ENCODE measurements around the gene AMFR. TPM values are rescaled to one million over a fixed set of nuclear protein-coding genes. Genes with fewer than 3 reads are reported as not detected.

The AMFR gene
- total RNA-seq, 1 experiment from 2014 or later, result 197 TPM

DNA sequence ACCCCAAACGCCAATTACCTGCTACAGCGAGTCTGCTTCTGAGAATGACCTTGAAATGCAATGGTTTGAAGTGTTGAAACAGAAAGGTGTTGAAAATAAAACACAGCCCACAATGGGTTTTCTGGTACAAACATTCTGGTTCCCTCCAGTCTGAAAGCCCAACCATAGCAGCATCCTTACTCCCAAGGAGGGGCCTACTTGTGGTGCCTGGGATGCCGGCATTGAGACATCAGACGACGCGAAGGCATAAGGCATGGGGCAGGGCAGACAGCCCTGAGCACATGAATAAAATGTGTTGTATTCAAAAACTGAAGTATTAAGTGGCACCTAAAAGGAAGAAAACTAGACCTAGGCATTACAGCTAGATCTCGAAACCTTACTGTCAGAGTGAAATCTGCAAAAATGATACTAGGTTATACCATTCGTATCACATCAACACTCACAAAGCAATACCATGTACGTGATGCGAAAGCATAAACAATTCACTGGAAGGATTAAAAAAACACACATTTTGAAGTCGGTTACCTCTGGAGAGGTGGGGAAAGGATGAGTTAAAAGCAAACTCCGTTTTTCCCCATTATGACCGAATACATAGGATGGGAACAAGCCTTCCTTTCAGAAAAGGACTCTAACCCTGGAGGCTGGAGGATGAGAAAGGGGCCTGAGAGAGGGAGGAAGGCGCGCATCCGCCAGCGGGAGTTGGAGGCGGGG is 25.1 kb upstream of the AMFR start:
- Histone ChIP-seq H3K9me3 (replicated peaks) (no peaks in the 10 kb centered on the region), H3K27me3 (replicated peaks) (no peaks in the 10 kb centered on the region), H3K27ac (peak overlapping the region; percentile 57), H3K36me3 (peaks cover 53% of the 10 kb centered on the region), H3K4me1 (replicated peaks) (peaks cover 15% of the 10 kb centered on the region), H3K4me3 (peak overlapping the region; percentile 83)
- peak in 1 of 2 experiments; percentile 18 for DNase-seq (ENCODE audit: low read depth in 1 of 2, low spot score in 2 of 2)

DNA sequence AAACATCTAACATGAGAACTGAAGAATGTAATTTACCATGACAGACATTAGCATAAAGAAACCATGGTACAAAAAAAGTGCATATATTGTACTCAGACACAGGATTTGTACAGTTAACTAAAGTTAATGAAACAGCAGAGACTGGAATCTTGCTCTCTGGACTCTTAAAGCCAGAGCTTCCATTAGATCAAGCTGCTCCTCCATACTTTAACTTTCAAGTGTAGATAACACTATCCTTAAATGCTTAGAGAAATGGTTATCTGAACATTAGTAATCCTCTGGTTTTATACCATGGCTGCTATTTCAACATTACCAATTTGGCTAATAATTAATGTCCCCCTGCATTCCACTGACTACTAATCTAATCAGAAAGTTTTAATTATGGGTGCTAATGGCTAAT is 22.7 kb upstream of the AMFR start:
- Histone ChIP-seq H3K36me3 (peaks cover 48% of the 10 kb centered on the region), H3K9me3 (replicated peaks) (no peaks in the 10 kb centered on the region), H3K4me1 (replicated peaks) (peaks cover 15% of the 10 kb centered on the region), H3K27me3 (replicated peaks) (no peaks in the 10 kb centered on the region), H3K4me3 (no peak overlapping the region), H3K27ac (no peak overlapping the region)
- no peak for DNase-seq (ENCODE audit: low read depth in 1 of 2, low spot score in 2 of 2)

DNA sequence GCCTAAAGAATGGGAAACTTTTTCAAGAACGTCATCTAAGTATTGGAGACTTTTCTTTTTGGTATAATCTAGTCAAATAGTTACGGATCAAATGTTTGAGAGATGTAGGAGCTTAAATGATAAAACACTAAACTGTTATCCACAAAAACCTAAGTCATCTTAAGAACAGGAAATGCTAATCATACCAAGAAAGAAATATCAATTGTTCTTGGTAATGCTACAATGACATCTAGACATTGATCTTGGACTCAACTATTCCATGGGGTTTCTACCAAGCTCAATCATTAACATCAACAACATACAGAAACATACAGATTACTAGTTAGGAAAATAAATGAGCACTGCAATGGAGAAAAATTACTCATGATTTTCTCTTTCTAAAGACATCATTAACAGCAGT is 21.9 kb upstream of the AMFR start:
- Histone ChIP-seq H3K9me3 (replicated peaks) (no peaks in the 10 kb centered on the region), H3K4me1 (replicated peaks) (peaks cover 8% of the 10 kb centered on the region), H3K27ac (no peak overlapping the region), H3K36me3 (peaks cover 51% of the 10 kb centered on the region), H3K27me3 (replicated peaks) (no peaks in the 10 kb centered on the region), H3K4me3 (no peak overlapping the region)
- no peak for DNase-seq (ENCODE audit: low read depth in 1 of 2, low spot score in 2 of 2)

DNA sequence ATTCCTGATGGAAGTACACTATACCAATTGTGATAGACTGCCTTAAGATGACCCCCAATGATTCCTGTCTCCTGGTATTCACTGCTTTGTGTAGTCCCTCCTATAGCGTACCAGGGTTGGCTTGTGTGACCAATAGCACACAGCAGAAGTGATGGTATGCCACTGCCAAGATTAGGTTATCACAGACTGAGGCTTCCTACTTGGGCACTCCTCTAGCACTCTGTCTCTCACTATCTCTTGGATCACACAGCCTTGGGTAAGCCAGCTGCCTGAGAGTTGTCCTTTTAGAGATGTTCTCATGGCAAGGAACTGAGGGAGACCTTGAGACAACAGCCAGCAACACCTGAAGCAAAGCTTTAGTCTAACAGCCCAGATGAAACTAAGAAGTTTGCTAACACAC is 12.7 kb upstream of the AMFR start:
- Histone ChIP-seq H3K4me3 (no peak overlapping the region), H3K27me3 (replicated peaks) (no peaks in the 10 kb centered on the region), H3K27ac (no peak overlapping the region), H3K36me3 (peaks cover 86% of the 10 kb centered on the region), H3K4me1 (replicated peaks) (no peaks in the 10 kb centered on the region), H3K9me3 (replicated peaks) (no peaks in the 10 kb centered on the region)
- no peak for DNase-seq (ENCODE audit: low read depth in 1 of 2, low spot score in 2 of 2)

DNA sequence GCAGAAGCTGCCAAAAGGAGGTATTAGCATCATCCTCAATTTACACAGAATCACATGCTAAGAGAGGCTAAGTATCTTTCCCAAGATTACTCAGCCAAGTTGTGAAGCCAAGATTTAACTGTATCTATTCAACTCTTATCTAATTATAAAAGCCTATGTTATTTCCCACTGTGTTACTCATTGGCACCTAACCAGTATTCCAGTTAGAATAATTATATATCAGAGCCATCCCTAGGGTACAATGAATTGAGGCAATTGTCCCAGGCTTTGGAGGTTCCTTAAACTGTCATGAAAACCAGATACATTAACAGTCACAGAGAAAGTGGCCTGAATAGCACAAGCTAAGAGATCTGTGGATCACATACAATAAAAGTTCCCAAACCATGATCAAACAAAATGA is 10.9 kb upstream of the AMFR start:
- H3K27me3 ChIP-seq (replicated peaks), result no peaks in the 10 kb centered on the region
- H3K27ac ChIP-seq, result no peak overlapping the region
- peaks cover 81% of the 10 kb centered on the region for H3K36me3 ChIP-seq
- no peak for DNase-seq (ENCODE audit: low read depth in 1 of 2, low spot score in 2 of 2)
- no peak overlapping the region for H3K4me3 ChIP-seq
- no peaks in the 10 kb centered on the region for H3K4me1 ChIP-seq (replicated peaks)
- H3K9me3 ChIP-seq (replicated peaks), result no peaks in the 10 kb centered on the region

DNA sequence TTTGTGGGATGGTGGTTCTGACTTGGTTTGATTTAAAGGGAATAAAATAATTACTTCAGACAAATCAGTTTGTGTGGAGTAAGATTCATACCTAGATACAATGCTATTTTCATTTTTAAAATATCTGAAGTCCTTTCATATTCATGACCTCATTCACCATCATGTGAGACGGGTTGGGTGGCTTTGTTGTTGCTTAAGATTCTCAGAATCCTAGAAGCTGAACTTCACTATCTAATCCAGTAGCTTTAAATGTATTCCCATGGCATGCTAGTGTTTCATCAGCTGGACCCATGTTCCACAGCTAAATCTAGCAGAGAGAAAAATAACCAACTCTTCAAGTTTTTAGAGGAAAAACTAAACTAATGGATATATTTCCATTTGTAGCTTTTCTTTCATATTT is 2.7 kb upstream of the AMFR start:
- Histone ChIP-seq H3K9me3 (replicated peaks) (no peaks in the 10 kb centered on the region), H3K27ac (no peak overlapping the region), H3K27me3 (replicated peaks) (no peaks in the 10 kb centered on the region), H3K4me1 (replicated peaks) (peaks cover 10% of the 10 kb centered on the region), H3K4me3 (no peak overlapping the region), H3K36me3 (peaks cover 30% of the 10 kb centered on the region)
- no peak for DNase-seq (ENCODE audit: low read depth in 1 of 2, low spot score in 2 of 2)

DNA sequence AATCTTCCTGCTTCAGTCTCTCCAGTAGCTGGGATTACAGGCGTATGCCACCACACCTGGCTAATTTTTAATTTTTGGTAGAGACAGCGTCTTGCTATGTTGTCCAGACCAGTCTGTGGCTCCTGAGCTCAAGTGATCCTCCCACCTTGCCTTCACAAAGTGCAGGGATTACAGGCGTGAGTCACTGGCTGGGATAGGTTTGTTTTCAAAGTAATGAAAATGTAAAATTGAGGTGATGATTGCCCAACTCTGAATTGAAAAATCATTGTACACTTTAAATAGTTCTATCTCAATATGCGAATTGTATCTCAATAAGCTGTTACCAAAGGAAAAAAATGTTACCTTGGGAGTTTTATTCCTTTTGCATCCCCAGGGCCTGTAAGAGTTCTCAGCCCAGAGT is 1.2 kb upstream of the AMFR start:
- no peaks in the 10 kb centered on the region for H3K9me3 ChIP-seq (replicated peaks)
- DNase-seq (ENCODE audit: low read depth in 1 of 2, low spot score in 2 of 2), result no peak
- peaks cover 18% of the 10 kb centered on the region for H3K36me3 ChIP-seq
- no peak overlapping the region for H3K27ac ChIP-seq
- peaks cover 10% of the 10 kb centered on the region for H3K4me1 ChIP-seq (replicated peaks)
- H3K27me3 ChIP-seq (replicated peaks), result no peaks in the 10 kb centered on the region
- no peak overlapping the region for H3K4me3 ChIP-seq

DNA sequence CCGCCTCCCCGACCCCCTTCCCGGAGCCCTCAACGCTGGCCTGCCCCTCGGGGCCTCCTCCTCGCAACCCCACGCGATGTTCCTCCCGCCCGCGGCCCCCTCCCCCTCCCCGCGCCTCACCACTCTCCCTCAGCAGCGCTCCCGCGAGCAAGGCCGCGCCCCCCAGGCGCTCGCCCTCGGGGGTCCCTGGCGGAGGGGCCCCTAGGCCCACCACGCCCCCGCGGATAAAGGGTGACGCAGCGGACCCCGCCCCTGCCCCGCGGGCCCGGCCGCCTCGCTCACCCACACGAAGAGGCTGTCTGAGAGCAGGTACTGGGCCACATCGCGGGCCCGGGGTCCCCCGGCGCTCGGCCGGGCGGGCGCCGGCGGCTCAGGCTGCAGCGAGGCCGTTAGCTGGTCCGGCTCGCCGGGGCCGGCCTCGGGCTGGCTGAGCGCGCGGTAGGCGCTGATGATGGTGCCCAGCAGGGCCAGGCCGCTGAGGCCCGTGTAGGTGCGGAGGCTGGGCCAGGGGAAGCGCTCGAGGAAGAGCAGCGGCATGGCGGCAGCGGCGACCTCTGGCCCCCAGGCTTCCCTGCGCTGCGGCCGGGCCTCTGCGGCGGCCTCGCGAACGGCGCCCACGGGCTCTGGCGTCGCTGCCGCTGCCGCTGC is 430 bp downstream of the AMFR start:
- Histone ChIP-seq H3K4me1 (replicated peaks) (peaks cover 10% of the 10 kb centered on the region), H3K27me3 (replicated peaks) (no peaks in the 10 kb centered on the region), H3K36me3 (peaks cover 7% of the 10 kb centered on the region), H3K9me3 (replicated peaks) (no peaks in the 10 kb centered on the region), H3K4me3 (peak overlapping the region; percentile 99), H3K27ac (peak overlapping the region; percentile 68)
- DNase-seq (ENCODE audit: low read depth in 1 of 2, low spot score in 2 of 2), result peak; percentile 28 to 47

DNA sequence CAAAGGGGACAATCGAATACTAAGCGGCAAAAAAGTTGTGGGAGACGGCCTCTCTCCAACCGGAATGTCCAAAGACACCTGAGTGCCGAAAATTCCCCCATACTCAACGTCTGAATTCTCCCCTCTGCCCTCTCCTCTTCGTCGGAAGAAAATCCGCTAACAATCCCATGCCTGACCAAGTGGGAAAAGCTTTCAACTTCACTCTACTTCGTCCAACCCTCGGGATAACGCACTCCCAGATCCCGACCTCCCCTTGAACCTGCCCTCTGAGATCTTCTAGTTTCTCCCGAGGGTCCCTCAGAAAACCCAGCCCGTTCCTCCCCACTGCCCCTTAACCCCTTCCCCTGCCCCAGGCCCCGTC is 961 bp downstream of the AMFR start:
- Histone ChIP-seq H3K9me3 (replicated peaks) (no peaks in the 10 kb centered on the region), H3K27ac (no peak overlapping the region), H3K4me3 (peak overlapping the region; percentile 99), H3K27me3 (replicated peaks) (no peaks in the 10 kb centered on the region), H3K36me3 (peaks cover 4% of the 10 kb centered on the region), H3K4me1 (replicated peaks) (peaks cover 10% of the 10 kb centered on the region)
- DNase-seq (ENCODE audit: low read depth in 1 of 2, low spot score in 2 of 2), result peak in 1 of 2 experiments; percentile 13

DNA sequence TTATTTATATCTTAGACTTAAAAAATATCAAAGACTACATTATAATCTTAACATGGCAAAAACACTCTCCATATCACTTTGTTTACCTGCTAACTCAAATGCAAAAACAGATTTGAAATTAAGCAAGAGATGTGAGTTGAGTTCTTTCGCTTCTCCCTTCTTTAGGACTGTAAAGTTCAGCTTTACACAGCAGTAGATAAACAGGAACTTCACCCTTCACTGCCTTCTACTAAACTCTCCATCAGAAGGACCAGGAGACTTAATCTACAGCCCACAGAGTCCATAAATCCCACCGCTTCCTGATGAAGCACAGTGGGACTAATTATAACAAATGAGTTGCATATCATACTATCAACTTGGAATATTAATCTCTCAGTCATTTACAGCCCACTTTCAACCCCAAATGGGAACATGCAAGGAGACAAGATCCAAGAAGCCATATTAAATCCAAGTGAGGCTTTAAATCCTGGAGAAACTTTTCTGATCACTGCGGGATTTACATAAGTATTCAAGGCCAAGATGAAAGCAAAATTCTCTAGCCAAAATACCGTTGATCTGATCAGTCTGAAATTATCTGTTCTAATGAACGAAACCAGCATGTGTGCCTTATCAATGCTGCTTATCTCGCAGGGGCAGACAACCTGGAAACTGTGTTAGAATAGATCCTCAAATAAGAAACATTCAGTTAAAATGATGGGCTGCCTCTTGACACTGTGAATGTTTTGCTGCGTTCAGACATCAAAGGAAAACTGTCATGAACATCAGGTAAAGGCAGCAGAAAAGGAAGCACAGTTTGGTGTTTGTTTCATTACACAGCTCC is 1.6 kb downstream of the AMFR start:
- DNase-seq (ENCODE audit: low read depth in 1 of 2, low spot score in 2 of 2), result no peak
- H3K36me3 ChIP-seq, result peaks cover 4% of the 10 kb centered on the region
- H3K4me1 ChIP-seq (replicated peaks), result peaks cover 10% of the 10 kb centered on the region
- H3K27me3 ChIP-seq (replicated peaks), result no peaks in the 10 kb centered on the region
- H3K4me3 ChIP-seq, result peak overlapping the region; percentile 99
- H3K27ac ChIP-seq, result no peak overlapping the region
- no peaks in the 10 kb centered on the region for H3K9me3 ChIP-seq (replicated peaks)

DNA sequence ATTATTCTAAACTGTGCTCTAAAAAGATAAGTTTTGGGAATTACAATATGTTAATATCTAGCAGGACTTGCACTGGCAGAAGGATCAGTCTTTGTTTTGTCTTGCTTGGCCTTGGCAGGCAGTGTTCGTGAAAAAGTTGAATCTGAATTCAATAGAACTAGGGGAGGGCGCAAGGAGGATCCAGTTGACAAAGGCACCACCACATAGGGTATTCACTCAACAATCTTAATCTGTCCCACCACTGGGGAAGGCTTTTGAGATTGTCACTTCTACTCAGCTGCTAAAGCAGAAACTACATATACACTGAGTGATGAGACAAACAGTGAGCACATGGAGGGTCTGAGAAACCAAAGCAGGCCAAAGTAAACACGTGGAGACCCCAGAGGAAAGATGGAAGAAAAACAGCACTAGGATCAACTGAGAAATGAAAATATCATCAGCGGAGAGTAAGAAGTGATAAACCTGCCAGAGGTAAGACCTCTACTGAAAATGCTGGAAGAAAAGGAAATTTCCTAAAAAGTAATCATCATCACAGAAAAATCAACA is 2.4 kb downstream of the AMFR start:
- no peak overlapping the region for H3K4me3 ChIP-seq
- H3K9me3 ChIP-seq (replicated peaks), result no peaks in the 10 kb centered on the region
- no peak overlapping the region for H3K27ac ChIP-seq
- H3K27me3 ChIP-seq (replicated peaks), result no peaks in the 10 kb centered on the region
- H3K36me3 ChIP-seq, result peaks cover 4% of the 10 kb centered on the region
- no peak for DNase-seq (ENCODE audit: low read depth in 1 of 2, low spot score in 2 of 2)
- H3K4me1 ChIP-seq (replicated peaks), result peaks cover 10% of the 10 kb centered on the region

DNA sequence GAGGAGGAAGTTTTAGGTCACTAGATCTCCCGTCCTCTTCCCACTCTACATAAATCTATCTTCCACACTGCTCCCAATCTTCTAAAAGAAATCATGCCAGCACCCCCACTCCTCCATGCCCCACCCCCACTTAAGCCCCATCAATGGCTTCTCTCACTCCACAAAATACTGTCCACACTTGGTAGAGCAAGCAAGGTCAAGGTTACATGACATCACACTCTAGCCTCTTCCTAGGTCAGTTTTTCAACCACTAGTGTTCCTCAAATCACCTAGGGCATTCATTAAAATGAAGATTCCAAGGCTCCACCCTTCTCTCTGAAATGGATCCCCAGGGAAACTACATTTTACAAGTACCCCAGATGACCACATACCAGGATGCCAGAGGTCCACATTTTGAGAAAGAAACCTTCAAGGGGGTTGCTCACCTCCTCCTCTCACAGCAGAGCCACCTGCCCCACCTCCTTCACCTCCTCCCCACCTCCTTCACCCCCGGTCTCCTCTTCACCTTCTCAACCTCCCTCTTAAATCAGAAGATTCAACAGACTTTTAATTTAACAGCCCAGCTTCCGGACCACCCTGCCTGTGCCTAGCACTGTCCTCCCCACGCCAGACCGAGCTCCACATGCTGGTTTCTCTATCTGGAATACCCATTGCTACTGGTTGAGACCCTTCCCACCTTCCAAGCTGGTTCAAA is 3.2 kb downstream of the AMFR start:
- Histone ChIP-seq H3K27me3 (replicated peaks) (no peaks in the 10 kb centered on the region), H3K4me3 (no peak overlapping the region), H3K9me3 (replicated peaks) (no peaks in the 10 kb centered on the region), H3K36me3 (peaks cover 4% of the 10 kb centered on the region), H3K27ac (no peak overlapping the region), H3K4me1 (replicated peaks) (peaks cover 10% of the 10 kb centered on the region)
- no peak for DNase-seq (ENCODE audit: low read depth in 1 of 2, low spot score in 2 of 2)

DNA sequence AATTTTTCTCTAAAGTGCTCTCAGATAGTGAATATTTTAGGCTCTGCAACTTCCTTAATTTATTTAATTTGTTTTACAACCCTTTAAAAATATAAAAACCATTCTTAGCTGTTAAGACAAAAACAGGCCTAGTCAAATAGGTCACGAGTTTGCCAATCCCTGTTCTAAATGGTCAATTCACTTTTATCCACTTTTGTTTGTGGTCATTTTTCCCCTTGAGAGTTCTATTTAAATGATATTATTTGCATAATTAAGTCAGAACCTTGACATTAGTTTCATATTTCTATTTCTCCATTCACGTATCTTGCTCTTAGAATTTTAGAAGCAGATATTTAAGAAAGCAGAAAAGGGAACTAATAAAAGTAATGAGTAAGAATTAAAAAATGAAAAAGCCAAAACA is 4.0 kb downstream of the AMFR start:
- Histone ChIP-seq H3K27me3 (replicated peaks) (no peaks in the 10 kb centered on the region), H3K9me3 (replicated peaks) (no peaks in the 10 kb centered on the region), H3K4me3 (no peak overlapping the region), H3K27ac (no peak overlapping the region), H3K4me1 (replicated peaks) (peaks cover 10% of the 10 kb centered on the region), H3K36me3 (peaks cover 4% of the 10 kb centered on the region)
- no peak for DNase-seq (ENCODE audit: low read depth in 1 of 2, low spot score in 2 of 2)
